SK-N-MC (cell line): Measurements from ENCODE around the gene CCDC50.

Experiments
- EZH2 ChIP-seq: fragments of 200-600 bp; sonication (generic); IDR thresholded peaks from one replicate; pipeline ENCODE4 v1.6.1; 2017; ENCODE audit warnings: antibody characterized with exemption
- POLR2AphosphoS5 ChIP-seq: IDR thresholded peaks from 2 replicates; pipeline ENCODE4 v1.6.1; 2012; ENCODE audit warnings: mild to moderate bottlenecking, low read depth, low read length, borderline replicate concordance

- no peak for TF ChIP-seq EZH2
- TF ChIP-seq POLR2AphosphoS5 = no peak
Measured at GRCh38 chr3:191340351-191340750, 11.2 kb downstream of the CCDC50 start.
